SK-N-MC (cell line): ENCODE results near the gene ATP6V1G2.

Experiments
- DNase-seq: peaks from one replicate; pipeline ENCODE4 v3.0.0-alpha.2; 2011; ENCODE audit warnings: low read depth, low spot score
- H3K27ac ChIP-seq: fragments of 200-600 bp; sonication (generic); 2 replicates; pipeline ENCODE4 v1.5.1; 2016; ENCODE audit warnings: mixed run types
- H3K36me3 ChIP-seq: fragments of 200-600 bp; sonication (generic); 2 replicates; pipeline ENCODE4 v1.6.1; 2017; ENCODE audit warnings: antibody characterized with exemption, low read length, mixed read lengths; ENCODE audit not compliant: insufficient read depth
- H3K4me3 ChIP-seq: fragments of 200-600 bp; sonication (generic); 2 replicates; pipeline ENCODE4 v1.5.1; 2016
- H3K9ac ChIP-seq: fragments of 200-600 bp; sonication (generic); 2 replicates; pipeline ENCODE4 v1.8.0; 2017; ENCODE audit warnings: mixed run types, mixed read lengths; ENCODE audit not compliant: insufficient read length
- H3K9me3 ChIP-seq: fragments of 200-600 bp; sonication (generic); 2 replicates; pipeline ENCODE4 v1.6.1; 2017; ENCODE audit warnings: low read depth, mild to moderate bottlenecking, antibody characterized with exemption, low read length, moderate library complexity, mixed read lengths
- EZH2 ChIP-seq: fragments of 200-600 bp; sonication (generic); IDR thresholded peaks from one replicate; pipeline ENCODE4 v1.6.1; 2017; ENCODE audit warnings: antibody characterized with exemption
- FOXP2 ChIP-seq: optimal IDR thresholded peaks from 2 replicates; pipeline ENCODE3; 2011; ENCODE audit warnings: mild to moderate bottlenecking, moderate library complexity; ENCODE audit not compliant: insufficient read depth; ENCODE audit errors: extremely low read length, control extremely low read depth
- POLR2AphosphoS5 ChIP-seq: IDR thresholded peaks from 2 replicates; pipeline ENCODE4 v1.6.1; 2012; ENCODE audit warnings: mild to moderate bottlenecking, low read depth, low read length, borderline replicate concordance

ATP6V1G2 gene

DNA sequence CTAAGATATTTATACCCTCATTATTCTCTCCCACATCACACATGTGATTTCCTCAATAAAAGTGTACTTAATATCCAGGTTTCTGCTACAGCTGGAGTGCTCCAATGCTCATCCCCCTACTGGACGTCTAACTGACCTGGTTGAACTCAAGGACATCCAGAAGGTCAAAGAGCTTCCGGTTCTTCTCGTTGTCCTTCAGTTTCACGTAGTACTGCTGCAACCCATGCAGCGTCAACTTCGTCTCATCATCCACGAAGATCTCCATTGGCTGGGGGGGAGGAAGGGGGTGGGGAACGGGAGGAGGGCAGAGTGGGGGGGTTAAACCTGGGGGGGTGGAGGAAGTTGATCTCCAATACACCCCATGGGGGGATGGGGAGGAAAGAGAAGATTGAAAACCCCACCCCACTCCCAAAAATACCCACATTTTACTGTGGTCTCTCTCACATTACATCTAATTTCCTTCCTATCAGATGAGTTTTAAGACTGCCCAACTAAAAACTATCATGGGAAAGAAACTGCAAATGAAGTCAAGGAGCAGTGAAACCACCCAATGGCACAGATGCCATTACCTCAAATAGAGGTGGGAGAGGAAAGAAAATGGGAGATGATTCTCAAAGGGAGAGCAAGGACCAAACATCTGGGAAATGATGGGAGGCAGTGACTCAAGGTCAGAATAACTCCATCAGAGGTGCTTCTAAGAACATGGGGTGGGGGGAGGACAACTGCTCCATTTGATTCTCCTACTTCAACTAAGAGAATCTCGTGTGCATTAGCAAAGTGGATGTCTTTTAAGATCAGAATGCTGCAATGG lies 13.6 kb downstream of the ATP6V1G2 start:
- no peaks in the 10 kb centered on the region for H3K9me3 ChIP-seq
- peaks cover 85% of the 10 kb centered on the region for H3K36me3 ChIP-seq
- no peak for TF ChIP-seq FOXP2
- TF ChIP-seq EZH2: no peak
- peak; percentile 27; the same call in 1 of the 2 replicates for TF ChIP-seq POLR2AphosphoS5
- H3K27ac ChIP-seq: peak overlapping the region; percentile 55
- no peak overlapping the region for H3K4me3 ChIP-seq
- no peak for DNase-seq
- no peak overlapping the region for H3K9ac ChIP-seq

GRCh38 chr6:31531771-31532643 lies 14.4 kb downstream of the ATP6V1G2 start:
- no peak for DNase-seq
- Histone ChIP-seq H3K36me3 (peaks cover 77% of the 10 kb centered on the region), H3K9ac (no peak overlapping the region), H3K9me3 (no peaks in the 10 kb centered on the region), H3K27ac (no peak overlapping the region; the same call in 1 of the 2 replicates), H3K4me3 (no peak overlapping the region)
- TF ChIP-seq FOXP2: no peak
- no peak for TF ChIP-seq EZH2
- peak; percentile 13; the same call in 1 of the 2 replicates for TF ChIP-seq POLR2AphosphoS5

DNA sequence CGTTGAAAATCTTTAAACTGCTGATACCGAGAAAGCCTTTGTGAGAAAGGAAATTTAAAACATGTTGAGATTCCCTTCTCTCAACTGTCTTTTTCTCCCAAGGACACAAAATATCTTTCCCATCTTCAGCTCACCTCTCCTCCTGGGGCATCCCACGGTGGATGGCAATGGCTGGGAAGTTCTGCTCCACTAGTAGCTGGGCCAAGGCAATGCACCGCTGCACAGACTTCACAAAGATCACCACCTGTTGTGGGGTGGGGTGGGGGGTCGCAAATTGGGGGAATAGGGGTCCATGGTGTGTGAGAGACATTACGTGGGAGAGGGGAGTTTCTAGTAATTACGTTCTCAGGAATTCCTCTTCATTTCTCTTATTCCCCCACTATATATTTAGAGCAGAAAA lies 15.2 kb downstream of the ATP6V1G2 start:
- Histone ChIP-seq H3K9ac (no peak overlapping the region), H3K4me3 (no peak overlapping the region), H3K27ac (no peak overlapping the region), H3K9me3 (no peaks in the 10 kb centered on the region), H3K36me3 (peaks cover 68% of the 10 kb centered on the region)
- DNase-seq: no peak
- TF ChIP-seq EZH2: no peak
- no peak for TF ChIP-seq POLR2AphosphoS5
- TF ChIP-seq FOXP2: no peak

GRCh38 chr6:31530659-31531058 lies 15.7 kb downstream of the ATP6V1G2 start:
- no peaks in the 10 kb centered on the region for H3K9me3 ChIP-seq
- DNase-seq: no peak
- no peak overlapping the region for H3K4me3 ChIP-seq
- no peak overlapping the region for H3K27ac ChIP-seq
- TF ChIP-seq FOXP2 (no peak), POLR2AphosphoS5 (peak; percentile 10; the same call in 1 of the 2 replicates)
- no peak overlapping the region for H3K9ac ChIP-seq
- peaks cover 63% of the 10 kb centered on the region for H3K36me3 ChIP-seq

- H3K4me3 ChIP-seq: no peak overlapping the region
- H3K36me3 ChIP-seq: peaks cover 52% of the 10 kb centered on the region
- no peak overlapping the region for H3K9ac ChIP-seq
- TF ChIP-seq POLR2AphosphoS5: peak; percentile 45; the same call in 1 of the 2 replicates
- no peak for TF ChIP-seq EZH2
- TF ChIP-seq FOXP2: no peak
- H3K9me3 ChIP-seq: no peaks in the 10 kb centered on the region
- no peak for DNase-seq
- no peak overlapping the region for H3K27ac ChIP-seq
Measured at GRCh38 chr6:31529329-31530150, 16.9 kb downstream of the ATP6V1G2 start.

- Histone ChIP-seq H3K9ac (no peak within 1 kb of the TSS), H3K4me3 (no peak within 1 kb of the TSS), H3K27ac (0 out of 2 replicates have a peak within 1 kb of the TSS, but pooled peaks have one; percentile 0), H3K36me3 (peaks cover 46% of the 10 kb centered on the region), H3K9me3 (no peaks in the 10 kb centered on the region)
- DNase-seq: no peak
- TF ChIP-seq FOXP2 (no peak), POLR2AphosphoS5 (peak; percentile 45)
Measured at GRCh38 chr6:31528821-31529328, 17.5 kb downstream of the ATP6V1G2 start, which contains the start of gene MCCD1. TSS of gene MCCD1 (plus strand) at chr6:31528962. CDS start at chr6:31529015, 53 bp downstream.

DNA sequence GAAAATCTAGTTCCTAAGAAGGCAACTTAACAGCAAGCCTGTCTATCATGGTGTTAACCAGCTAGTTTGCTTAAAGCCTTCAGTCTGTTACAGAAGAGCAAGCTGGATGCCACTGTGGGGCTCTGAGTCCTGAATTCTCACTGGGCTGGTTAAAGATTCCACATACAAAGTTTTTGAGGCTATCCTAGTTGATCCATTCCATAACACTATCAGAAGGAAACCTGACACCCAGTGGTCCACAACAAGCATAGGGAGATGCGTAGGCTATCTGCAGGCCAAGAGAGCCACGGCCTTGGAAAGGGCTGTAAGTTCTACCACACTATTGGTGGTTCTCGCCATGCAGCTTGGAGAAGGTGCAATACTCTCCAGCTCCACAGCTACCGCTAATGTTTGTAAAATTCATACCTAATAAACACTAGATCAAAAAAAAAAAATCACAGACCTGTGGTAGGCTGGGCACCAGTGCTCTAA lies 18.1 kb downstream of the ATP6V1G2 start:
- H3K27ac ChIP-seq: 0 out of 2 replicates have a peak overlapping the region, but pooled peaks have one; percentile 0
- no peak overlapping the region for H3K4me3 ChIP-seq
- no peak overlapping the region for H3K9ac ChIP-seq
- peaks cover 40% of the 10 kb centered on the region for H3K36me3 ChIP-seq
- DNase-seq: no peak
- no peaks in the 10 kb centered on the region for H3K9me3 ChIP-seq
- TF ChIP-seq FOXP2 (no peak), EZH2 (no peak), POLR2AphosphoS5 (peak; percentile 51; the same call in 1 of the 2 replicates)
